Heart left ventricle (tissue), 16 donors: ENCODE measurements around the gene APLP2. TPM values are rescaled to one million over a fixed set of nuclear protein-coding genes. Genes with fewer than 3 reads are reported as not detected.

Source experiments
- ATAC-seq, 4 donors: fragments of 200-7000 bp; cut with Tn5 transposase; one replicate each; pipeline ENCODE4 v1.9.1; 2020 to 2022; ENCODE audit warnings: moderate library complexity in 4 of 4, mild to moderate bottlenecking in 3 of 4, moderate number of reproducible peaks in 1 of 4
- DNase-seq, 5 donors: peaks; one replicate each; pipeline ENCODE4 v3.0.0-alpha.2; 2020
- H3K27ac ChIP-seq, 12 donors: fragments of 200-600 bp; sonication (generic) in 4 of 12; one replicate each; pipeline versions ENCODE4 v1.5.0 to v1.8.0; 2016 to 2022; ENCODE audit warnings: mild to moderate bottlenecking in 2 of 12
- H3K27me3 ChIP-seq, 9 donors: fragments of 200-600 bp; sonication (generic) in 2 of 9; one replicate each; pipeline versions ENCODE4 v1.5.1 to v1.8.0; 2016 to 2022; ENCODE audit warnings: mild to moderate bottlenecking in 3 of 9
- H3K36me3 ChIP-seq, 9 donors: fragments of 200-600 bp; sonication (generic) in 2 of 9; one replicate each; pipeline versions ENCODE4 v1.5.0 to v1.8.0; 2018 to 2022; ENCODE audit warnings: mild to moderate bottlenecking in 2 of 9
- H3K4me1 ChIP-seq, 12 donors: fragments of 200-600 bp; sonication (generic) in 4 of 12; one replicate each; pipeline versions ENCODE4 v1.5.0 to v1.8.0; 2016 to 2022; ENCODE audit warnings: mild to moderate bottlenecking in 3 of 12
- H3K4me3 ChIP-seq, 12 donors: fragments of 200-600 bp; sonication (generic) in 4 of 12; one replicate each; pipeline versions ENCODE4 v1.5.0 to v1.8.0; 2017 to 2022; ENCODE audit warnings: mild to moderate bottlenecking in 9 of 12, moderate library complexity in 4 of 12
- H3K9me3 ChIP-seq, 12 donors: fragments of 200-600 bp; sonication (generic) in 4 of 12; one replicate each; pipeline versions ENCODE4 v1.5.0 to v1.8.0; 2016 to 2022; ENCODE audit warnings: mild to moderate bottlenecking in 1 of 12
- POLR2A ChIP-seq, 2 donors: fragments of 450-650 bp; IDR thresholded peaks; one replicate each; pipeline ENCODE4 v1.6.1; 2017; ENCODE audit warnings: antibody characterized with exemption in 2 of 2, mild to moderate bottlenecking in 2 of 2, moderate library complexity in 2 of 2
- WGBS, 4 donors: extraction: QIAGEN DNeasy Blood & Tissue Kit in 2 of 4; methylation state at CpG; one replicate each; pipeline versions ENCODE4 v1.1.5 to v1.1.7; 2013 to 2018; 5-methylcytosine and 5-hydroxymethylcytosine counted together
- intact Hi-C, 10 donors: fragments of 100-400 bp; cut with DNase I; formaldehyde crosslinking; loops; one replicate each; pipeline versions ENCODE4 v1.11.1 to v1.14.2; 2022
- polyA plus RNA-seq, 2 donors: library from polyadenylated mRNA; stranded (reverse); fragments of 200-250 nt; gene quantifications; one replicate each; pipeline ENCODE4 v1.2.3, GENCODE V29; 2013
- total RNA-seq, 9 donors: library from RNA; depleted of rRNA in 2 of 9; stranded (reverse); fragments of >200 nt in 2 of 9; fragmentation: NEBNext Ultra II Directional in 3 of 9; extraction: Animal tissue kit (Norgen Biotek cat#: 25700) in 3 of 9; gene quantifications; one replicate each; pipeline versions ENCODE4 v1.1.0 to v1.2.4, GENCODE V29; 2016 to 2023
- TF ChIP-seq, protein P1 (sequence below), 12 donors: fragments of 200-600 bp; sonication (generic) in 4 of 12; IDR thresholded peaks; one replicate each; pipeline versions ENCODE4 v1.5.0 to v1.8.0; 2018 to 2022; ENCODE audit warnings: antibody characterized with exemption in 12 of 12, mild to moderate bottlenecking in 5 of 12
- donor health status: ischemic (EF 13 %, LVEDD 7.1; RV severe dilation, severe dysfunction).
- donor health status: healthy with polysubstance abuse.
- donor health status: DM: no; HTN: yes; CAD: no.
- donor health status: DM: no; HTN: no; CAD: no.
- donor health status: ischemic (EF 25% LVEDD 6.9; RV normal size, moderate dysfunction).
- donor health status: ischemic (EF 25% LVEDD 5.7; RV mildly dilated, moderate dysfunction).
- donor health status: healthy.
- donor health status: DM: yes; HTN: yes; CAD: no.
- donor health status: ischemic (EF 35%, LVEDD 5.7; RV mildly dilated, moderate dysfunction).
- donor health status: nonischemic (EF 11% LVEDD 7.7; RV severe dilation, severe dysfunction).
- donor health status: DM: yes; HTN: yes; CAD: no.
- donor health status: PGD.
- donor health status: ischemic (EF 29% LVEDD 5.4; RV normal size, mild dysfunction).
- donor health status: nonischemic (EF 23%, LVEDD 6.1; RV moderate dilation, normal function).

The APLP2 gene
- total and polyA plus RNA-seq, 11 donors, result 121 to 423 (median 325) TPM

DNA sequence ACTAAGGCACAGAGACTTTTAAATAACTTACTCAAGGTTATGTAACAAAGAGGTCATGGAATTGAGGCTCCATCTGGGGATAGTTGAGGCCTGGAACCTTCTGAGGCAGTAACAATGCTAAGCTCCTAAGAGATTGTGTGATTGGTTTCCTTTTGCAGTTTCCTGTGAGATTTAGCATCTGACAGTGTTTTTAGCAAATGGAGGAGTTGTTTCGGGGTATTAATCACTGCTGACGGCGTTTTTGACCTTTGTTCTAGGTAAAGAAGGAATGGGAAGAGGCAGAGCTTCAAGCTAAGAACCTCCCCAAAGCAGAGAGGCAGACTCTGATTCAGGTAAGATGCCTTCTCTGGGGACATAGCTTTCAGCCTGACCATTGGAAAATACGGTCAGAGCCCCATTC is 57.8 kb downstream of the APLP2 start:
- Histone ChIP-seq H3K4me3 (no peak overlapping the region), H3K36me3 (peaks cover 0 to 96% (median 74%) of the 10 kb centered on the region in 9 donors), H3K4me1 (peaks cover 0 to 43% (median 12%) of the 10 kb centered on the region in 12 donors), H3K27ac (no peak overlapping the region), H3K9me3 (no peaks in the 10 kb centered on the region), H3K27me3 (no peaks in the 10 kb centered on the region)
- intact Hi-C loops, result loop anchor here in 3 of 10 donors (5.0 to 10.0 kb wide), 5 partner anchors 53 to 140 kb away; partner anchors contain the start of genes PRDM10 (in 3 of the 3) and APLP2 (in 1 of the 3)
- WGBS, 4 donors, result 80 to 88% (median 81%) methylated on average over 4 of the region's 4 CpGs
- DNase-seq (no peak), ATAC-seq (no peak)
- no peak for TF ChIP-seq POLR2A (IDR thresholded peaks at IDR 0.05)
- TF ChIP-seq, protein P1, sequence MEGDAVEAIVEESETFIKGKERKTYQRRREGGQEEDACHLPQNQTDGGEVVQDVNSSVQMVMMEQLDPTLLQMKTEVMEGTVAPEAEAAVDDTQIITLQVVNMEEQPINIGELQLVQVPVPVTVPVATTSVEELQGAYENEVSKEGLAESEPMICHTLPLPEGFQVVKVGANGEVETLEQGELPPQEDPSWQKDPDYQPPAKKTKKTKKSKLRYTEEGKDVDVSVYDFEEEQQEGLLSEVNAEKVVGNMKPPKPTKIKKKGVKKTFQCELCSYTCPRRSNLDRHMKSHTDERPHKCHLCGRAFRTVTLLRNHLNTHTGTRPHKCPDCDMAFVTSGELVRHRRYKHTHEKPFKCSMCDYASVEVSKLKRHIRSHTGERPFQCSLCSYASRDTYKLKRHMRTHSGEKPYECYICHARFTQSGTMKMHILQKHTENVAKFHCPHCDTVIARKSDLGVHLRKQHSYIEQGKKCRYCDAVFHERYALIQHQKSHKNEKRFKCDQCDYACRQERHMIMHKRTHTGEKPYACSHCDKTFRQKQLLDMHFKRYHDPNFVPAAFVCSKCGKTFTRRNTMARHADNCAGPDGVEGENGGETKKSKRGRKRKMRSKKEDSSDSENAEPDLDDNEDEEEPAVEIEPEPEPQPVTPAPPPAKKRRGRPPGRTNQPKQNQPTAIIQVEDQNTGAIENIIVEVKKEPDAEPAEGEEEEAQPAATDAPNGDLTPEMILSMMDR (IDR thresholded peaks at IDR 0.05), result no peak

DNA sequence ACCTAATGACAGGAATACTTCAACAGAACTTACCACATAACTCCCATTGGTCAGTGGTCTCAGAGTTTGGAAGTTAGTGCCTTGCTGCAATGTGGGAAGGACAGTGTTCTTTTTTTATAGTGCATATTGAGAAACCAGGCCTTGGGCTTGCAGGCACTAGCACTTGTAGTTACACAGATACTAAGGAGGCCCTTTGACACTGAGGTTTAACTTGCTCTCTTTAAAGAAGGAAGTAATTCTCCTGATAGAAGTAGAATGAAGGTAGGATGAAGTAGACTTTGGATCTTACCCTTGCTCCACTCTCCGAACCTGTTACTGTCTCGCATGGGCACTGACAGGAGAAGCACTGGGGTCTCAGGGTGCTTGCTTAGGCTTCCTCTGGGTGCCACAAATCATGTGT is 58.9 kb downstream of the APLP2 start:
- no peak for TF ChIP-seq POLR2A (IDR thresholded peaks at IDR 0.05)
- TF ChIP-seq, protein P1 (IDR thresholded peaks at IDR 0.05), result no peak
- intact Hi-C loops, result loop anchor here in 3 of 10 donors (5.0 to 10.0 kb wide), 5 partner anchors 54 to 141 kb away; partner anchors contain the start of genes PRDM10 (in 3 of the 3) and APLP2 (in 1 of the 3)
- no peaks in the 10 kb centered on the region for H3K9me3 ChIP-seq
- no peak overlapping the region for H3K27ac ChIP-seq
- H3K4me1 ChIP-seq, result peaks cover 0 to 36% (median 11%) of the 10 kb centered on the region in 12 donors
- DNase-seq (no peak), ATAC-seq (no peak)
- WGBS, 4 donors, result 67 to 100% (median 98%) methylated on average over 1 to 2 of the region's 2 CpGs
- H3K4me3 ChIP-seq, result no peak overlapping the region
- H3K27me3 ChIP-seq, result no peaks in the 10 kb centered on the region
- H3K36me3 ChIP-seq, result peaks cover 0 to 96% (median 72%) of the 10 kb centered on the region in 9 donors

DNA sequence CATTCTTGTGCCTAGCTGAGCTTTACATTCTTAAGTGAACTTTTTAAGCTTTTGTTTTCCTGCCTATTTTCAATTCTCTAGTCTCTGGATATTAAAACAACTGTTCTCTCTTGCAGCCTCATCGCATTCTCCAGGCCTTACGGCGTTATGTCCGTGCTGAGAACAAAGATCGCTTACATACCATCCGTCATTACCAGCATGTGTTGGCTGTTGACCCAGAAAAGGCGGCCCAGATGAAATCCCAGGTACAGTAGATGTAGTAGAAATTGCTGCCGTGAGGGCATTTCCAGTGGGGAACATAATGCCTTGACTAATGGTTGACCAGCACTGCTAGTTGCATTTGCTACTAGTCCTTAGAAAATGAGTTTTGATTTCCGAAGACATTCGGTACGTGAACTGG is 60.2 kb downstream of the APLP2 start:
- intact Hi-C loops, result loop anchor here in 9 of 10 donors (5.0 to 10.0 kb wide), 7 partner anchors 55 to 143 kb away; partner anchors contain the start of genes PRDM10 (in 6 of the 9) and APLP2 (in 3 of the 9)
- TF ChIP-seq POLR2A (IDR thresholded peaks at IDR 0.05), result no peak
- Histone ChIP-seq H3K36me3 (peaks cover 2 to 96% (median 77%) of the 10 kb centered on the region in 9 donors), H3K27me3 (no peaks in the 10 kb centered on the region), H3K4me1 (peaks cover 0 to 23% (median under 1%) of the 10 kb centered on the region in 12 donors), H3K27ac (no peak overlapping the region), H3K9me3 (no peaks in the 10 kb centered on the region), H3K4me3 (no peak overlapping the region)
- no peak for ATAC-seq
- whole genome bisulfite sequencing, 4 donors, result 79 to 87% (median 83%) methylated on average over 11 of the region's 11 CpGs
- no peak for DNase-seq

DNA sequence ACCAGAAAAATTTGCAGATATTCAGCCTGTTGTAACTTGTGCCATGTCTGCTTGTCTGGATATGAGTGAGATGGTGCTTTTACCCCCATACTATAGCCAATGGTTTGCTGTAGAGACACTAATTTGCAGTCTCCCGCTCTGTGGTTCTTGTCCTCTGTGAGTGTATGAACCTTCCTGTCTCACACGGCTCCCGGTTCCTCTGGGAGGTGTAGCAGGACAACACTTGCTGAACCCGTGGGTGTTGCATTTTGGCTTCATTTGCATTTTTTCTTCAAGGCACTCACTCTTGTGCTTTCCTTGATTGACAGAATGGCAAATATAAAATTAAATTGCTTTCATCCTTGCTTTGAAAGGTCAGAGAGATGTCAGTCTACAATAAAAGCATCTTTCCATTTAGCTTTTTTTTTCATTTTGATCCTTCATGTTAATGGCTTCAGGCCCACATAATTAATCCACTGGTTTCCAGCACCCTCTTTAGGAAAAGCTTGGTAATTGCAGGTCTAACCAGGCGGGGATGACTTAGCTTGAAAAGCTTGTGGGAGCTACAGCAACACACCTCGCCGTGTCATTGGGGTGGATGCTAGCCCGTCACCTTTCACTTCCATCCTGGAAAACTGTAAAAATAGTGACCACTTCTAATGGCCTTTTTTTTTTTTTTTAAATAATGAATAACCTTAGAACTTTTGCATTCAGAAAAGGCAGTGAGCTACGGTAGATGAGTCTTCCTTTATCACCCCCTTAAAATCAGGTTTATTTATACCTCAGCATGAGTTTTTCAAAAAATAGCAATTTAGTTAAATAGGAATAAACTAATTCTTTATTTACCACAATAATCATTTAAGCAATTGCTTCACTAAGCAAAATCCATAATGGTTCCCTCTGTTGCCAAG is 62.5 kb downstream of the APLP2 start:
- H3K4me3 ChIP-seq, result no peak overlapping the region
- TF ChIP-seq POLR2A (IDR thresholded peaks at IDR 0.05), result no peak
- TF ChIP-seq, protein P1 (IDR thresholded peaks at IDR 0.05), result peak; percentile 73 to 89 (median 83)
- H3K4me1 ChIP-seq, result peaks cover 0 to 4% (median 0%) of the 10 kb centered on the region in 12 donors
- no peaks in the 10 kb centered on the region for H3K27me3 ChIP-seq
- ATAC-seq (peak in 3 of 4 donors; percentile 59 to 79 (median 74)), DNase-seq (peak in 1 of 5 donors; percentile 41)
- no peak overlapping the region for H3K27ac ChIP-seq
- 44 to 62% (median 54%) methylated on average over 9 of the region's 9 CpGs for WGBS, 4 donors
- intact Hi-C loops, result loop anchor here (1.0 to 10.0 kb wide), 9 partner anchors 60 to 211 kb away; partner anchors contain the start of genes PRDM10 (in 3 of the 10) and APLP2 (in 2 of the 10)
- H3K9me3 ChIP-seq, result no peaks in the 10 kb centered on the region
- H3K36me3 ChIP-seq, result peaks cover 2 to 96% (median 84%) of the 10 kb centered on the region in 9 donors
